Posterior vena cava (tissue), 2 donors: ENCODE measurements around the gene FNDC3B. TPM values are rescaled to one million over a fixed set of nuclear protein-coding genes. Genes with fewer than 3 reads are reported as not detected.
"Not testable (repeated sequence)": the region's sequence is repeated elsewhere in the genome, so short reads cannot be mapped to it uniquely, and the experiment has no call there.

Source experiments
- DNase-seq: peaks from one replicate; pipeline ENCODE4 v3.0.0-alpha.2; 2020; ENCODE audit warnings: low spot score
- intact Hi-C, 2 donors: fragments of 100-400 bp; cut with DNase I; formaldehyde crosslinking; loops; one replicate each; pipeline versions ENCODE4 v1.14.1 to v1.14.2; 2022 to 2023
- long read RNA-seq, 2 donors: library from polyadenylated mRNA; unstranded; transcript quantifications; one replicate each; pipeline ENCODE4 v2.0.0, GENCODE V29; 2020 to 2021
- total RNA-seq, 2 donors: library from RNA; stranded (reverse); fragmentation: NEBNext Ultra II Directional; extraction: Animal tissue kit (Norgen Biotek cat#: 25700); gene quantifications; one replicate each; pipeline ENCODE4 v1.2.1, GENCODE V29; 2021
- donor health status: DM: yes; HTN: yes; CAD: no.
- donor health status: DM: yes; HTN: yes; CAD: no.

FNDC3B gene
- 100 to 1,000 TPM; 142 to 167 TPM for total RNA-seq
- long read RNA-seq, donor 1, full-length matches to known transcripts = 12 of 40 reads
- long read RNA-seq, donor 1, partial matches to known transcripts = 10 of 40 reads
- long read RNA-seq, donor 1, other reads (novel, unspliced or antisense) = 18 of 40 reads
- long read RNA-seq, donor 2, full-length matches to known transcripts = 2 of 26 reads
- long read RNA-seq, donor 2, partial matches to known transcripts = 15 of 26 reads
- long read RNA-seq, donor 2, other reads (novel, unspliced or antisense) = 9 of 26 reads

DNA sequence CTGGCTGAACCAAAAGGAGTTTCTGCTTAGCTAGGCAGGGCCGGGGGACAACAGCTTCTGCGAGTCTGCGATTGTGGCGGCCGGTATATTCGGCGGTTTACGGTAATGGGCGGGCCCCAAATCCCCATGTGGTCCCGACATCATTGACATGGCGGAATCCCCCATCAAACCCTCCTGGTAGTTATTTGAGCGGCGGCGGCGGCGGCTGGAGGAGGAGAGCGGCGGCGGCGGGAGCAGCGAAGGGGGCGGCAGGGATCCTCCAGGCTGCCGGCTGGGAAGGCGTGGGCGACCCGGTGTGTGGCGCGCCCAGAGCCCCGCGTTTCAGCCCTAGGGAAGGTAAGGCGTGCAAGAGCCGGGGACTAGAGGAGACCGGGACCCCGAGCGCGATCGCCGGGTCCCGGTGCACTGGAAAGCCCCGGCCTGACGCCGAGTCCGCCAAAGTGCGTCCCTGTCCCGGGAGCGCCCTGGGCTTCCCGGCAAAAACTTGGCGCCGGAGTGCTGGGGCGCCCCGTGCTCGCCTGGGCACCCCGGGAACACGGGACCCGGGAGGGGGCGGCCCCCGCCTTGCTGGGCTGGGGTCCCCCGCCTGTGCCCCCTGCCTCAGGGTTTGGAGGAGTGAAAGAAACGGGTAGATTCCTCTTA, at the start of gene FNDC3B:
Gene FNDC3B (plus strand): TSS at position 143 of the 642 bp plus-strand sequence. CDS start 72,902 bp downstream, outside the sequence.
- intact Hi-C loops = loop anchor here in 1 of 2 donors (2.0 to 10.0 kb wide), 2 partner anchors 235 to 277 kb away; no protein-coding TSS in a partner anchor
- peak; percentile 97 for DNase-seq

DNA sequence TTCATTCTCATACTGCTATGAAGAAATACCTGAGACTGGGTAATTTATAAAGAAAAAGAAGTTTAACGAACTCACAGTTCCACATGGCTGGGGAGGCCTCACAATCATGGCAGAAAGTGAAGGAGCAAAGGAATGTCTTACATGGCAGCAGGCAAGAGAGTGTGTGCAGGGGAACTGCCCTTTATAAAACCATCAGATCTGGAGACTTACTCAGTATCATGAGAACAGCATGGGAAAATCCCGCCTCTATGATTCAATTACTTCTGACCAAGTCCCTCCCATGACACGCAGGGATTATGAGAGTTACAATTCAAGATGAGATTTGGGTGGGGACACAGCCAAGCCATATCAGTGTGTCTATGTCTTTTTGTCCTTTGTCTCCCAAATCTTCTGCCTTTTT, 49.1 kb upstream of the FNDC3B start:
- DNase-seq, intact Hi-C loops: not testable (repeated sequence)

DNA sequence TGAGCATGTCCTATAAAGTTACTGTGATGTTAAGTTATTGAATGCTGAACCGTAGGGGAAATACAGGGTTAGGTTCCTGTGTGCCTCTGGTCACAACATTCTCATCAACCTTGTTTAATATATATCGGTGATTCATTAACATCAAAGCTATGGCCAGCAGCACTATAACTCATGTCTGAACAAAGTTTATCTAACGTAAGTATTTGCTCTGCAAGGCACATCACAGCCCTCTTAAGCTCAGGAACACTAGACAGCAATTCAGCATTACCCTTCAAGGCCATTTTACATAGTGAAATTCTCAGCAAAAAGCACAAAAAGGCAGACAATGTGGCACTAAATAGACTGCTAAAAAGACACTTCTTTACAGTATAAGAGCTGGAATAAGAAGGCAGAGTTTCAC, 48.2 kb upstream of the FNDC3B start:
- DNase-seq = no peak

DNA sequence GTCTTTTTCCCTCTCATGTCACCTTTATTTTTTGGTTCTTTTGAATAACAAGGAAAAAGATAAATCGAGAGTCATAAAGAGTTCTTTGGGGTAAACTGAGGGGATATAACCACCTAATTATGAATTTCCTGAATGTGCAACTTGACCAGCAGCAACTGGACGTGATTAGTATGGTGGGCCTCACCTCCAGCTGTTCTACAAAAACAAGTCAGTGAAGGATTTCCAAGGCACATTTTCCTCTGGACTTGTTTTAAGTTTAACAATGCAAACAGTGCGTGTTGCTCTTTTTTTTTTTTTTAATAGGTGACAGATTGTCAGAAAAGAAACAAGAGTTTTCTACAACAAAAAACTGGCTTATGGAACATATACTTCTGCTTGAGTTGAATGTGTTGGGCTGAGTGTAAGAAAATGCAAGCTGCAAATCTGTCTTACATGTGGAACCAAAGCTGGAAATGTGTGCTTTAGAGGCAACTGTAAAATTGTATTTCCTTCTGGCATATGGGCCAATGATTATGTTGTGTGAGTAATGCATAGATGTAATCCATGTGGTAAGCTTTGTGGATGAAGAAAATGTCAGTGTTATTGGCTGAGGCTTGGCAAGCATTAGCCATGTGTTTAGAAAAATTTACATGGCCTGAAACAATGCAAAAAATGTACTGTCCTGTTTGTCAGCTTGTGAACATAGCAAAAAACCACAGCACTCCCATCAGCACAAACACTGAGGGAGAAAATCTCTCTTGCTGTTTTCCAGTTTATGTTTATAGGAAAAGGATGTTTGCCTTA, 44.5 kb upstream of the FNDC3B start:
- DNase-seq = no peak
- intact Hi-C loops = no loop called here

More for the DNA sequence above, 48.2 kb upstream of the FNDC3B start:
- intact Hi-C loops = no loop called here

DNA sequence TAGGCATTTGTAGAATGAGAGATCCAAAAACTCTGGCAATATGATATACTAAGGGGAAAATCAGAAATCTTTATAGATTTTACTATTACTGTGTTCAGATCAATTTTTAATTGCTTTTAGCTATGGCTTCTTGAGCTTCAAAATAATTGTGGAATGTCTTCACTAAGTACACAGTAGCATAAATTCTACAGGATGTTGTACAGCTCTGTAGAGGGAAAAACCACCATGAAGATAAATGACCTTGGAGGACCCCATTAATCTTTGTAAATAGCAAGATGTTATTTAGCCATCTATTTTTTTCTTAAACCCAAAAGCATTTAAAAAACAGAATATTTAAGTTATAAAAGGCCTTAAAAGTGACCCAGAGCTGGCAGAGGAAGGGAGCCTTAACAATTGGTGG, 43.9 kb upstream of the FNDC3B start:
- intact Hi-C loops = no loop called here
- no peak for DNase-seq

DNA sequence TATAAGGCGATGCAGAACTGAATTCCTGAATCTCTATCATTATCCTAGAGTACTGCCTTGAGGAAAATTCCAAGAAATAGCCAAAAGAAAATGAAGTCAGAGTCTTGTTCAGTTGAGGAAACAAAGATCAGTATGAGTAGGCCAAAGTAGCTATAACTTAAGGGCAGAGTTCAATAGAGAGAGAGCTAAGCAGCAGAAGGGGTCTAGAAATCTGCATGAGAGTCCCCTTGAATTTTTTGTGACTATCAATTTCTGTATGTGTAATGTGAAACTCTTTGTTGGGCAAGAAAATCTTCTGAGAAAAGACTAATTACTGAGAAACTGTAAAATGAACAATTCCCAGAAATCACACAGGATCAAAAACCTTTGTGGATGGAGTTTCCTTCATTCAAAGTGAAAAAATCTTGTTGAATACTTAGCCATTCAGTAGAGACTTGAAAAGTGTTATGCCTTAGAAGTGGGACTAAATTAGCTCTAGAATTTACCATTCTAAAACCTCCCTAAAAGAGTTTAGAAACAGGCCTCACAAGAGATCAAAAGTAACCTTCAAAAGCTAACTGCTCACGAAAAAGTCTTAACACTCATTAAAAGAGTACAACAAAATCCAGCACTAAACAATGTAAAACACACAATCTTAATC, 43.1 kb upstream of the FNDC3B start:
- DNase-seq = no peak
- intact Hi-C loops = no loop called here

DNA sequence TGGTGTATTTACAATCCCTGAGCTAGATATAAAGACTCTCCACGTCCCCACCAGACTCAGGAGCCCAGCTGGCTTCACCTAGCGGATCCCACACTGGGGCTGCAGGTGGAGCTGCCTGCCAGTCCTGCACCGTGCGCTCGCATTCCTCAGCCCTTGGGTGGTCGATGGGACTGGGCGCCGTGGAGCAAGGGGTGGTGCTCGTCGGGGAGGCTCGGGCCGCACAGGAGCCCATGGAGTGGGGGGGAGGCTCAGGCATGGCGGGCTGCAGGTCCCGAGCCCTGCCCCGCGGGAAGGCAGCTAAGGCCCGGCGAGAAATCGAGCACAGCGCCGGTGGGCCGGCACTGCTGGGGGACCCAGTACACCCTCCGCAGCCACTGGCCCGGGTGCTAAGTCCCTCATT, 40.6 kb upstream of the FNDC3B start:
- DNase-seq, intact Hi-C loops: not testable (repeated sequence)

DNA sequence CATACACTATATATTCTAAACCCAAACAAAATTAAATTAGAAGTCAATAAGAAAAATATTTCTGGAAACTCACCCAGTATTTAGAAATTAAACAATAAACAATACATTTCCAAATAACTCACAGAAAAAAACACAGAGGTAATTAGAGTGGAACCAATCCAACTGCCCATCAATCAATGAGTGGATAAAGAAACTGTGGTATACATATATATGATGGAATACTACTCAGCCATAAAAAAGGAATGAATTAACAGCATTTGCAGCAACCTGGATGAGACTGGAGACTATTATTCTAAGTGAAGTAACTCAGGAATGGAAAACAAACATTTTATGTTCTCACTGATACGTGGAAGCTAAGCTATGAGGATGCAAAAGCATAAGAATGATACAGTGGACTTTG, 37.8 kb upstream of the FNDC3B start:
- intact Hi-C loops, DNase-seq: not testable (repeated sequence)

DNA sequence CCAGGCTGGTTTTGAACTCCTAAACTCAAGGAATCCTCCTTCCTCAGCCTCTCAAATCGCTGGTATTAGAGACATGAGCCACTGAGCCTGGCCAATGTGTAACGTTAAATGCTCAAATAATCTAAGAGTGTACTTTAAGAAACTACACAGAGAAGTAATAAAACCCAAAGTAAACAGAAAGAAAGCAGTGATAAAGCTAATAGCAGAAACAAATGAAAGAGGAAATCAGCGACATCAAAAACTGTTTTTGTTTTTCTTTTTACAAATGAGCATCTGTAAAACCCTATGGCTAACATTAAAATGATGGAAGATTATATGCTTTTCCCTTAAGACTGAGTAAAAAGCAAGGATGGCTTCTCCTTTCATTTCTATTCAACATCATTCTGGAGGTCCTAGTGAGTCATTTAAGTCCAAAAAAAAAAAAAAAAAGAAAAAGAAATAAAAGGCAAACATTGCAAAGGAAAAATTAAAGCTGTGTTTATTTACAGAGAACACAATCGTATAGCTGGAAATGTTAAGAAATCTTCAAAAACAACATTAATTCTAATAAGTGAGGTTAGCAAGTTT, 36.8 kb upstream of the FNDC3B start:
- intact Hi-C loops = no loop called here
- no peak for DNase-seq

DNA sequence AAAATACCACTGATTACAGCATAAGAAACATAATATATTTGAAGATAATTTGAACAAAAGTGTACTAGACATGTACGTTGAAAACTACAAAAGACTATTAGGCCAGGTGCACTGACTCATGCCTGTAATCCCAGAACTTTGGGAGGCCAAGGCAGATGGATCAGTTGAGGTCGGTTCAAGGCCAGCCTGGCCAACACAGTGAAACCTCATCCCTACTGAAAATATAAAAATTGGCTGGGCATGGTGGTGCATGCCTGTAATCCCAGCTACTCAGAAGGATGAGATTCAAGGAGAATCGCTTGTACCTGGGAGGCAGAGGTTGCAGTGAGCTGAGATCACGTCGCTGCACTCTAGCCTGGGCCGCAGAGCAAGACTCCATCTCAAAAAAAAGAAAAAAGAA, 36.2 kb upstream of the FNDC3B start:
- intact Hi-C loops = no loop called here
- no peak for DNase-seq

DNA sequence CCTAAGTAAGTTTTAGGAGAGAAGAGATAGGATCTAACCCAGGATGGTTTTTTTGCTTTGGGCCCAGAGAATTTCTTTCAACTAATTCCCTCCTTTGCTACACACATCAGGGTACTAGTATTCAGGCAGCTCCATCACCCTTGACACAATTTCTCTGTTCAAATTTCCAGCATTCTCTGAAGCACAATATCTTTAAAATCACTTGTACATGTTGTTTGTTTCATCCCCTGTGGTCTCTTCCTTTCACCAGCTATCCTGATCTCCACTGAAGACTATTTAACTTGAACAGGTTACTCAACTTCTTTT, 32.4 kb upstream of the FNDC3B start:
- DNase-seq = no peak
- intact Hi-C loops = no loop called here

DNA sequence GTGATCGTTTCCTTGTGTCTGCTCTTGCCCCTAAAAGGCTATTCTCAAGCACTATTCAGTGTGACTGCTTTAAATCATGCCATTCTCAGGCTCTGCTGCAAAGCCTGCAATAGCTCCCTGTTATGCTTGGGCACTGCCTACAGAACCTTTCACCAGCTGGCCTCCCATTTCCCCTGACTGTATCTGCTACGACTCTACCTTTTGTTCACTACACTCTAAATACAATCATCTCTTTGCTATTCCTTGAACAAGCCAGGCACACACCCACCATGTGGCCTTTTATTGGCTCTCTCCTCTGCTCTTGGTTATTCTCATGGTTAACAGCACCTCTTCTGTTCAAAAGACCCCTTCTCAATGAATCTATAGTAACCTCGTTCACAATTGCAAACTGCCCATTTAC, 29.6 kb upstream of the FNDC3B start:
- no peak for DNase-seq

DNA sequence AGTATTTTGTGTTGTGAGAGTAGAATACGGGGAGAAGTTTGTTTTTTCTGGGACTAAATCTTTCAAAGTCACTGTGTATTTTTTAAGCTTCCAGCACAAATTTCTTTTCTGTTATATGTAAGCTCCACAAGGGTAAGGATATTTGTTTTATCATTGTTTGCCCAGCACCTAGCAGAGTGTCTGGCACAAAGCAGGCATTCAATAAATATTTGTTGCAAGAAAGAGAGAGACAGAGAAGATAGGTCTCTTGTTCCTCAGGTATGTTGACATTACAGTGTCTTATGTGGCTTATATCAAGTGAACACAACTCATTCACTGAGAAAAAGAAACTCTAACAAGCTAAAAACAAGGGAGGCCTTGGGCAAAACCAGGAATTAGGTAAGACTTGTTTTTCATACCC, 26.6 kb upstream of the FNDC3B start:
- DNase-seq = no peak
- intact Hi-C loops = no loop called here

More for the DNA sequence above, 29.6 kb upstream of the FNDC3B start:
- intact Hi-C loops = no loop called here

DNA sequence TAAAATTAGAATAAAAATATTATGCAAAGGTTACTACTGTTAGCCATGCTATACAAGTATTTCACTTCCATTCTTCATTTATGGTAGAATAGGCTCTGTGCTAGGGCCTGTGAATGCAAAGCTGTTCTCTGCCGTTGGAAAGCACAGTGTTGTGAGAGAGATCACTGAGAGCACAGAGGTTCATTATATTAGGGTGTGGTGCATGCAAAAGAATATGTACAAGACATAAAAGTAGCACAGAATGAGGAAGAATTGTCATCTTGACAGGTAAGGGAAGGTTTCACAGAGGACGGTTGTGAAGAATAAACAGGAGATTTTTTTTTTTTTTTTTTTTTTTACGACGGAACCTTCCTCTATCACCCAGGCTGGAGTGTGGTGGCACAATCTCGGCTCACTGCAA, 25.2 kb upstream of the FNDC3B start:
- intact Hi-C loops = no loop called here
- no peak for DNase-seq

DNA sequence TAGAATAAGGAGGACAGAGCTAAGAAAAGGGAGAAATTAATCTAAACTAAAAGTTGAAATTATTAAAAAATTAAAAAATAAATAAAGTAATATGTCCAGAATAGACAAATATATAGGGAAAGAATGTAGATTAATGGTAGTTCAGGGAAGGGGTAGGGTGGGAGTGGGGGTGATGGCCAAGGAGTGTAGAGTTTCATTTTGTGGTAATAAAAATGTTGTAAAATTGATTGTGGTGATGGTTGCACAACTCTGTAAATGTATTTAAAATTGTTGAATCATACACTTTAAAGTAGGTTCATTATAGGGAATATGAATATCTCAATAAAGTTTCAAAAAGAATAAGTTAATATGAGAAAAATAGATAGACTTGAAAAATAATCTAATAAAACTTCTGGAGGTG, 21.0 kb upstream of the FNDC3B start:
- no peak for DNase-seq
- intact Hi-C loops = no loop called here

DNA sequence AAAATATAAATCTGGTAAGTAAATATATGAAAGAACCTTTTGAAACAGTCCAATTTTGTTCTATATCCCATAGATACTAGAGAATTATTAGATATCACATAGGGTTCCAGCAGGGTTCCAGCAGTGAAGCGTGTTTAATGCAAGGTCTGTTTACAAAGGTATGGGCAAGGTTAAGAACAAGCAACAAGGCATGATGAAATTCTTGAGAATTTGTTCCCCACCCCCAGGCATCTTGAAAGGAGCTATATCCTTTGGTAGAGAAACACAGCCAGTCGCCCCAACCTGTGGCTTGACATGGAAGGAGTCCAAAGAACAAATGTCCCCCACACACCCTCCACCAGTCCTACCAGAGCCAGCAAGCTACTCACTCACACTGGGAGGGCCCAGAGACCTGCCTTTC, 18.6 kb upstream of the FNDC3B start:
- DNase-seq = no peak
- intact Hi-C loops = no loop called here

DNA sequence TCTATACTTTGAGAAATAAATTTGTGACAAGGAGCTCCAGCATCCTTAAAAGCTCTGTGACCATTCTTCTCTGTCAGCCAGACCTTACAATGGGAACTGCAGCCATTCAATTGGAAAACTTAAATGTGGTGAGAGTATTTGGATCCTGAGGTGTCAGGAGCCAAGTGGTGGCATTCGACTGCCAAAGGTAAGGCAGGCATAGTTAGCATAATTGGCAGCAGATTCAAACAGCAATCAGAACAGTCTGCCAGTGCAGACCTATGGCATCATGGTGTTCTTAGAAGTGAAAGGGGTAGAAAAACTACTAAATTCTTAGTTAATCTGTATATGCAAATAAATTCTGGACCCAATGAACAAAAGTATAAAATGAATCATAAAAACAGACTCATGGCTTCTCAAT, 18.2 kb upstream of the FNDC3B start:
- no peak for DNase-seq
- intact Hi-C loops = no loop called here

DNA sequence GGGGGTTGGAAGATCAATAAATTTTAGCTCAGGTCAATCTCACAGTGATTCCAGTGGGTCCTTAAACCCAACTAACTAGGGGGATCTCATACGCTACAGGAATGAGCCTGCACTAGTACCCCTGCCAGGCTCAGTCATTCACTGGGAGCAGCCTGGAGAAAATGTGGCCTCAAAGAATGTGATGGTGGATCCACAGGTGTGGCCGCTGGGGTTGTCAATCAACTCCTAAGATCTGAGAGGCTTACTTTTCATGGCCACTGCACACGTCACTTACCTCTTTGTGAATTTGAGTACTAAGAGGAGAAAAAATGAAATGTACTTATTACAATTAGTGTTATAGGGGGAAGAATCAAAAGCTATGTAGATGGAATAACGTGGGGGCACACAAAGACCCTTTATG, 17.5 kb upstream of the FNDC3B start:
- intact Hi-C loops = no loop called here
- no peak for DNase-seq

DNA sequence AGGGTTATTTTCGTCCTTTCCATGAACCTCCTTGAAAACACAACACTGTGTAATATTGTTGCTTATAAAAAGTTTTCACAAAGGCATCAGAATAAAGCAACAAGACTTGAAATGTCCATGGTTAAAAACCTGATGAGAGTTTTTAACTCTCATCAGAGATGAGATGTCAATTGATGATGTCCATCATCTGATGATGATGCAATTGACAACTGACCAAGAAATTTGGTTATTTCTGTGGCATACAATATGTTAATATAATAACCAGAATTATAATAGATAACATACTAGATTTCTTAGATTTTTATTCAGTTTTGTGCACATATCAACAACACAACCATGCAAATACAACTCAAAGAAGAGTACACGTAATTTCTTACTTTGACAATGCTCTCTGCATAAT, 15.5 kb upstream of the FNDC3B start:
- DNase-seq = no peak
- intact Hi-C loops = no loop called here

DNA sequence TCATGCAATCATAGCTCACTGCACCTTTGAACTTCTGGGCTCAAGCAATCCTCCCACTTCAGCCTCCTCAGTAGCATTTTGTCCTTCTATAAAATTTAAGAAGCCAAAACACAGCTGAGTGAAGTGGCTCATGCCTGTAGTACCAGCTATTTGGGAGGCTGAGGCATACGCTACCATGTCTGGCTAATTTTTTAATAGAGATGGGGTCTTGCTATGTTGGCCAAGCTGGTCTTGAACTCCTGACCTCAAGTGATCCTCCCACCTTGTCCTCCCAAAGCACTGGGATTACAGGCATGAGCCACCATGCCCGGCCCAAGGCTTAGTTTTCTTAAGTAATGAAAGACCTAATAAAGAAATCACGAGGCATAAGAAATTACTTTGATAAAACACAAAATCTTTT, 14.7 kb upstream of the FNDC3B start:
- no peak for DNase-seq
- intact Hi-C loops = no loop called here
